Measurements from ENCODE around the gene MYCBP. TPM values are rescaled to one million over a fixed set of nuclear protein-coding genes. Genes with fewer than 3 reads are reported as not detected.

The MYCBP gene
- total and polyA plus RNA-seq, 2 of the 8 experiments (the other 6 are each of a cell fraction or from before 2014, with no cell fraction given): 22.4 to 38.2 TPM

DNA sequence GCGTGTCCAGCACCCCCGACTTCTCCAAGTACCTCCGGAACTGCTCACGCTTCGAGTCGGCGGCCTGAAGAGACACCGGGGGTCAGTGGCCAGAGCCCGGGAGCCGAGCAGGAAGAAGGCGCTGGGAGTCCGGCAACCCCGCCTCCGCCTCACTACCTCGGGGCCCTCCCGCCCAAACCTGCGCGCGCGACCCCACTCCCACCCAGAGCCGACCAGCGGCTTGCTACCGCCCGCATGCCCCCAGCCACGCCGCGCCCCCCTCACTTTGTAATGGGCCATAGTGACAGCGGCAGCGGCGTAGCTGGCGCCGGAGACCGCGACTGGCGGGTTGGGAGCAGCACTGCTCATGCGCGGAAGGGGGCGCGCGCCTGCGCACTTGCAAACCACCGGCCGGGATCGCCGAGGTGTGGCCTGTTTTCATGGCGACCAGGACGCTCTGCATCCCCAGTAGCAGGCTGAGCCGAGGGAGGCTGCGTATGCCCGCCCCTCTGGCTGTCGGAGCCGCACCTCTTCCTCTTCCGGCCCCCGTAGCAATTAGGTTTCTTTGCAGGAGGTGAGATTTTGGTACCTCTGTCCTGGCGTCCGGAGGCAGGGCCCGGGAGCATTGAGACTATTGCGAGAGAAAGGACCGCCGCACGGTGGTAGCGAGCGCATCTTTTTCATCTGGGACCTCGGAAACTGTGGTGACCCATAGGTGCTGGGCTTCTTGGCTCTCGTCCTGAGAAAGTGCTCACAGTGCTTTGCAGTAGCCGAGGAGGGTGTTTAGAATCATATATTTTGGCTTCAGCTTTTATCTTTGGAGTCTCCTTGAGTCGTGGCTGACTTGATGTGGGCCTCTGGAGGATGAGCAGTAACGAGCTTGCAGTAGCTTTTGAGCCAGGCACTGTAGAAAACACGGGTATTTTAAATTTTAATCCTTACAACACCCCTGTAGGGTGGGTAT lies at the start of gene MYCBP (continued):
- peak; percentile 73; the same call in 1 of the 2 replicates for TF ChIP-seq GABPA (IDR thresholded peaks at IDR 0.05; ENCODE audit: borderline replicate concordance, insufficient read depth, low read length)
- TF ChIP-seq ZNF274 (IDR thresholded peaks at IDR 0.05; ENCODE audit: borderline replicate concordance, extremely low read depth, low read length): no peak
- TF ChIP-seq CBX5 (IDR thresholded peaks at IDR 0.05; ENCODE audit: low read depth, low read length): no peak
- TF ChIP-seq NRF1 (IDR thresholded peaks at IDR 0.05; ENCODE audit: low read depth, low read length): peak; percentile 85
- peak; percentile 48 for TF ChIP-seq ASH2L (IDR thresholded peaks at IDR 0.05; ENCODE audit: low read length)
- TF ChIP-seq BCL11A (IDR thresholded peaks at IDR 0.05; ENCODE audit: low read depth in 2 of 2, low read length in 2 of 2): no peak
- peak; percentile 91 to 96; a peak in 1 of 4 replicates for TF ChIP-seq SIN3A (conservative IDR thresholded peaks at IDR 0.05 in 1 of 2, IDR thresholded peaks at IDR 0.05 in 1 of 2; ENCODE audit: low read depth in 1 of 2, low read length in 2 of 2)
- TF ChIP-seq KDM4A (IDR thresholded peaks at IDR 0.05; ENCODE audit: low read depth, low read length, severe bottlenecking): peak; percentile 38
- no peak for TF ChIP-seq SRF (IDR thresholded peaks at IDR 0.05; ENCODE audit: low read depth, low read length)
- 0 out of 2 replicates have a peak, but pooled peaks have one; percentile 43 for TF ChIP-seq RBBP5 (IDR thresholded peaks at IDR 0.05; ENCODE audit: borderline replicate concordance, low read depth, low read length)
- TF ChIP-seq, protein P1, sequence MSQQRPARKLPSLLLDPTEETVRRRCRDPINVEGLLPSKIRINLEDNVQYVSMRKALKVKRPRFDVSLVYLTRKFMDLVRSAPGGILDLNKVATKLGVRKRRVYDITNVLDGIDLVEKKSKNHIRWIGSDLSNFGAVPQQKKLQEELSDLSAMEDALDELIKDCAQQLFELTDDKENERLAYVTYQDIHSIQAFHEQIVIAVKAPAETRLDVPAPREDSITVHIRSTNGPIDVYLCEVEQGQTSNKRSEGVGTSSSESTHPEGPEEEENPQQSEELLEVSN (IDR thresholded peaks at IDR 0.05): no peak
- no peak for TF ChIP-seq SUZ12 (IDR thresholded peaks at IDR 0.05; ENCODE audit: low read length)
- no peak for TF ChIP-seq RNF2 (IDR thresholded peaks at IDR 0.05; ENCODE audit: borderline replicate concordance, low read depth, low read length, missing control alignments, poor library complexity, severe bottlenecking)
- TF ChIP-seq TAF7 (optimal IDR thresholded peaks at IDR 0.05; ENCODE audit: borderline replicate concordance, low read depth, low read length): no peak
- TF ChIP-seq TBP (IDR thresholded peaks at IDR 0.05; ENCODE audit: low read depth, low read length): peak; percentile 61
- no peak for TF ChIP-seq FOSL1 (IDR thresholded peaks at IDR 0.05; ENCODE audit: insufficient read depth, low read depth, low read length)
- TF ChIP-seq GTF2F1 (IDR thresholded peaks at IDR 0.05; ENCODE audit: borderline replicate concordance, low read depth, low read length): no peak
- peak; percentile 27 for TF ChIP-seq SAP30 (IDR thresholded peaks at IDR 0.05; ENCODE audit: insufficient read depth, insufficient replicate concordance, low read length)
- no peak for TF ChIP-seq TCF12 (IDR thresholded peaks at IDR 0.05; ENCODE audit: low read depth, low read length)
